Neuron (in vitro differentiated cells): Measurements from ENCODE around the gene KCTD20.

Experiments
- H2AFZ ChIP-seq: one replicate; pipeline ENCODE4 v1.6.1; 2013; ENCODE audit warnings: low read depth, mild to moderate bottlenecking, inconsistent platforms, low read length, moderate library complexity
- H3K27me3 ChIP-seq: one replicate; pipeline ENCODE4 v1.6.1; 2013; ENCODE audit warnings: low read length; ENCODE audit not compliant: insufficient read depth
- H3K36me3 ChIP-seq: one replicate; pipeline ENCODE4 v1.6.1; 2013; ENCODE audit warnings: low read length; ENCODE audit not compliant: insufficient read depth
- H3K4me1 ChIP-seq: one replicate; pipeline ENCODE4 v1.6.1; 2013; ENCODE audit warnings: low read length; ENCODE audit not compliant: insufficient read depth
- H3K4me3 ChIP-seq: 2 replicates; pipeline ENCODE4 v1.5.1; 2013; ENCODE audit warnings: mild to moderate bottlenecking, low read length, moderate library complexity
- H3K9me3 ChIP-seq: one replicate; pipeline ENCODE4 v1.6.1; 2013; ENCODE audit warnings: low read length

The KCTD20 gene

DNA sequence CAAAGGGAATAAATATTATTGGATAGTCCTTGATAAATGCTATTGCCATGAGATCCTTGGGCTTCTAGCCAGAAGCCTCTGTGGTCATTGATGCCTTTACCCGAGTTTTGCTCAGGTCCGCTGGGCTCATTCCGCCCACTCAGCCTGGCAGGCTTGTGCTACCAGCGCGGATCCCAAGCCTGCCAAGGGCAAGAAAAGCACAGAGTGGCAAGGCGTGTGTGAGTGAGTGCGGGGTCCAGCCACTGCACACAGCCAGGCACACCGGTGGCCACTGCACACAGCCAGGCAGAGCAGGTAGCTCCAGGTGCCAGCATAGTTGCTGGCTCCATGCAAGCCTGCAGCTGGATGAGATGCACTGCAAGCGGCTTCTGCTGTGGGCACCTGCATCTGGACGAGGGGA is 65.7 kb downstream of the KCTD20 start:
- Histone ChIP-seq H3K4me3 (no peak overlapping the region), H2AFZ (no peak overlapping the region), H3K9me3 (peaks cover 19% of the 10 kb centered on the region), H3K4me1 (no peaks in the 10 kb centered on the region), H3K36me3 (peaks cover 36% of the 10 kb centered on the region), H3K27me3 (no peaks in the 10 kb centered on the region)

DNA sequence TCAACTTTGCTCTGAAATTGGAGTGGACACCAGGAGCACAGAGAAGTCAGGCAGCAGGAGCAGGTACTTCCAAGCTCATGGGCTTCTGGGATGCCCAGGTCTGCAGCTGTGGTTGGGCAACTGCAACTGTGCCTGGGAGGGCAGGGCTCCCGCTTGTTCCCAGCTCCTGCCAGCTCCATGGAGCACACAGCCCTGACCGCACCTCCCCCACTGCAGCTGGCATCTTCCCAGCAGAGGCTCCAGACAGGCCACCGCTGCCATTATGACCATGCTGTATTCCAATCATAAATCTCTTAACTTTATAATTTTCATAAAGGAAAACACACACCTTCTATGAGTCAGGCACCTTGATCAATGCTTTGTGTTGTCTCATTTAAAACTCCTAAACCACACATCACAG is 67.6 kb downstream of the KCTD20 start:
- Histone ChIP-seq H3K4me1 (no peaks in the 10 kb centered on the region), H3K9me3 (peaks cover 19% of the 10 kb centered on the region), H3K27me3 (no peaks in the 10 kb centered on the region), H3K36me3 (peaks cover 48% of the 10 kb centered on the region), H3K4me3 (no peak overlapping the region), H2AFZ (no peak overlapping the region)

- Histone ChIP-seq H3K4me1 (no peaks in the 10 kb centered on the region), H3K9me3 (peaks cover 12% of the 10 kb centered on the region), H3K4me3 (no peak overlapping the region), H3K36me3 (peaks cover 62% of the 10 kb centered on the region), H2AFZ (no peak overlapping the region), H3K27me3 (no peaks in the 10 kb centered on the region)
Observed at GRCh38 chr6:36514554-36515456, 72.0 kb downstream of the KCTD20 start.

DNA sequence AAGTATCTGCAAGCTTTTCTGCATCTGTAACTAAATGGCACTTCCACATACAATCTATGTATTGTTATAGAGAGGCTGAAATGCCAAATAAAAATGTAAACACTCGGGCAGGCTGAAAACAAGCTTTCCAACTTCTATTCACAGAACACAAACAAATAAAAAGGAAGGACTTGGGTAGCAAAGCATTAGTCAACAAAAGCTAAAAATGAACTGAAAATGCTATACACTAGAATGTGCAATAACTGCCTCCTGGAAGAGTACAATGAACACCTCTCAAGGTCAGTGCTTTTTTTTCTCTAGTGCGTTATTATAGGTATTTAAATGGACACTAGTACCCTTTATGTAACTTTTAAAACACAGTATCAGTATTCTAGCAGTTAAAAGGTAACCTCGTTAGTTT is 73.0 kb downstream of the KCTD20 start:
- no peaks in the 10 kb centered on the region for H3K27me3 ChIP-seq
- H3K36me3 ChIP-seq: peaks cover 59% of the 10 kb centered on the region
- no peak overlapping the region for H2AFZ ChIP-seq
- no peaks in the 10 kb centered on the region for H3K4me1 ChIP-seq
- peaks cover 3% of the 10 kb centered on the region for H3K9me3 ChIP-seq
- H3K4me3 ChIP-seq: no peak overlapping the region

GRCh38 chr6:36516559-36516958 is 73.8 kb downstream of the KCTD20 start:
- H3K4me1 ChIP-seq: no peaks in the 10 kb centered on the region
- H2AFZ ChIP-seq: no peak overlapping the region
- no peak overlapping the region for H3K4me3 ChIP-seq
- H3K27me3 ChIP-seq: no peaks in the 10 kb centered on the region
- peaks cover 61% of the 10 kb centered on the region for H3K36me3 ChIP-seq
- peaks cover under 1% of the 10 kb centered on the region for H3K9me3 ChIP-seq

DNA sequence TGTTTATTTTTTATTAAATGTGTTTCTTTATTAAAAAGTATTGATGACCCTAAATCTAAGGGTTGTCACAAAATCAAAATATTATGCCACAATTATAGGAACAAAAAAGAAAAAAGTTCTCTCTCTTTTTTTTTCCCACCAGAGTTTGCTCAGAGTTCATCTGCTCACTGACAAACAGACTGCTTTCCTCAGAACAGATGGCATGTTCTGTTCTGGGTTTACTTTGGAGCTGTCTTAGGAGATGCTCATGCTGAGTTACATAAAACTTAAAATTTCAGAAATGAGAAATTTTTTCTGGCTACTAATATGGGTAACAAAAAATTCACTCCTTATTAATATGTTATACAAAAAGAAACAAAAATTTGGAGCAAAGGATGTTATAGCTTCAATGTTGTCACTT is 74.2 kb downstream of the KCTD20 start:
- H2AFZ ChIP-seq: no peak overlapping the region
- H3K36me3 ChIP-seq: peaks cover 64% of the 10 kb centered on the region
- H3K9me3 ChIP-seq: no peaks in the 10 kb centered on the region
- no peak overlapping the region for H3K4me3 ChIP-seq
- no peaks in the 10 kb centered on the region for H3K4me1 ChIP-seq
- H3K27me3 ChIP-seq: no peaks in the 10 kb centered on the region

DNA sequence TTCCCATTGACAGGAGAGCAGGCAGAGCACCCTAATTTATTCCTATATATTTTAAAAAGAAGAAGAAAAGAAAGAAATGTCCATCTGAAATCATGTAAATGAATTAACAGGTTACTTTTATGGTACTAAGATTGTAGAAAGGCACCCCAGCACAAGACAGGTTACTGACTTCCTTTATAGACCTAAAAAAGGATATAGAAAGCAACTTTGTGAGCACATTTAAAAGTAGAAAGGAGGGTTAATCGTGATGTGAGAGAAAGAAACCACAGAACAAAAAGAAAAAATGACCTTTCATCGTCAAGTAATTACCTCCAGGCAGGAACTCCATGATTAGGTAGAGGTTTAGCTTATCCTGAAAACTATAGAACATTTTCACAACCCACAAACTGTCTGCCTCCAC is 74.6 kb downstream of the KCTD20 start:
- Histone ChIP-seq H3K27me3 (no peaks in the 10 kb centered on the region), H3K4me3 (no peak overlapping the region), H3K4me1 (no peaks in the 10 kb centered on the region), H2AFZ (no peak overlapping the region), H3K9me3 (no peaks in the 10 kb centered on the region), H3K36me3 (peaks cover 64% of the 10 kb centered on the region)

GRCh38 chr6:36519352-36519751 is 76.6 kb downstream of the KCTD20 start:
- Histone ChIP-seq H3K4me3 (no peak overlapping the region), H3K36me3 (peaks cover 70% of the 10 kb centered on the region), H3K4me1 (no peaks in the 10 kb centered on the region), H2AFZ (no peak overlapping the region), H3K9me3 (no peaks in the 10 kb centered on the region), H3K27me3 (no peaks in the 10 kb centered on the region)

GRCh38 chr6:36523451-36523850 is 80.7 kb downstream of the KCTD20 start:
- Histone ChIP-seq H3K36me3 (peaks cover 62% of the 10 kb centered on the region), H3K9me3 (no peaks in the 10 kb centered on the region), H3K4me3 (no peak overlapping the region), H2AFZ (no peak overlapping the region), H3K27me3 (no peaks in the 10 kb centered on the region), H3K4me1 (no peaks in the 10 kb centered on the region)

GRCh38 chr6:36523936-36524499 is 81.2 kb downstream of the KCTD20 start:
- peaks cover 61% of the 10 kb centered on the region for H3K36me3 ChIP-seq
- no peak overlapping the region for H3K4me3 ChIP-seq
- H3K27me3 ChIP-seq: no peaks in the 10 kb centered on the region
- H3K4me1 ChIP-seq: no peaks in the 10 kb centered on the region
- H2AFZ ChIP-seq: no peak overlapping the region
- no peaks in the 10 kb centered on the region for H3K9me3 ChIP-seq

DNA sequence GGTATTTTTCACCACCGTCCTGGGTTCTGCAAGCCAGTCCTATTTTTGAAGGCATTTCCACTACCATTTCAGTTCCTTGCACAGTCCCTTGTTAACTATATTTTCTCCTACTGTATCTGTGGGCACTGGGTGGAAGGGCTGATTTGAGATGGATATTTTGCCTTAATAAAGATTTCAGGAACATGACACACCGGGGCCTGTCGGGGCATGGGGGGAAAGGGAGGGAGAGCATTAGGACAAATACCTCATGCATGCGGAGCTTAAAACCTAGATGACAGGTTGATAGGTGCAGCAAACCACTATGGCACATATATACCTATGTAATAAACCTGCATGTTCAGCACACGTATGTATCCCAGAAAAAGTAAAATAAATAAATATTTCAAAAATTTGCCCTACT is 82.1 kb downstream of the KCTD20 start:
- no peaks in the 10 kb centered on the region for H3K27me3 ChIP-seq
- H2AFZ ChIP-seq: no peak overlapping the region
- no peak overlapping the region for H3K4me3 ChIP-seq
- H3K36me3 ChIP-seq: peaks cover 55% of the 10 kb centered on the region
- H3K4me1 ChIP-seq: no peaks in the 10 kb centered on the region
- H3K9me3 ChIP-seq: no peaks in the 10 kb centered on the region

DNA sequence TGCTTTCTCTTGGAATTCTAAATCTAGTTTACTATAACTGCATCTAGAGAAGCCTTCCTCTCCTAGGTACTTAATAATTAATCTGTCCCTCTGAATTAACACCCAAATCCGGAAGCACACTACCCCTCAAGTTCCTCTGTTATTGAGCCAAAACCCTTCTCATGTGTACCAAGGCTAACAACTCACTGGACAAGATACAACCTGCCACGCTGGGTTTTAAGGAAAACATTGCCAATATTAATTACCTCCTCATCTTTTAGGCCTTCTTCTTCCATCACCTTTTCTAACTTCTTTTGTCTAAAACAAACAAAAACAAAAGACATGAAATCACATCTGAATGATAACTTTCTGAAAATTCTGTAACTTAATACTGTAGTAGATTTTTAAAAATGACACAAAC is 82.5 kb downstream of the KCTD20 start:
- Histone ChIP-seq H2AFZ (no peak overlapping the region), H3K27me3 (no peaks in the 10 kb centered on the region), H3K4me3 (no peak overlapping the region), H3K36me3 (peaks cover 52% of the 10 kb centered on the region), H3K9me3 (no peaks in the 10 kb centered on the region), H3K4me1 (no peaks in the 10 kb centered on the region)

DNA sequence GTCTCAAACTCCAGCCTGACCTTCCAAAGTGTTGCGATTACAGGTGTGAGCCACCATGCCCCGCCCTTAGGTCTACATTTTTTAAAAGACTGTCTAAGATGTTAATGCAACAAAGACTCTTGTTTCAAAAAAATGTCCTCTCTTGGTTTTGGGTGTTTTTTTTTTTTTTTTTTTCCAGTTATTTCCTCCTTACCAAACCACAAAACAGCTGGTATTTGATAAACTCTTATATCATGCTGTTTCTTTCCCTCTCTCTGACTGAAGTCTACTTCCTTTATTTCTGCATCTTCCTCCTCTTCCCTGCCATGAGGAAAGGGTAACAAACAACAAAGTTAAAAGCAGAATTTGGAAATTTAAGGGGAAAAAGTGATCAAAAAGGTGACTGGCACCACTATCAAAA is 83.3 kb downstream of the KCTD20 start:
- Histone ChIP-seq H2AFZ (no peak overlapping the region), H3K4me1 (no peaks in the 10 kb centered on the region), H3K27me3 (no peaks in the 10 kb centered on the region), H3K9me3 (no peaks in the 10 kb centered on the region), H3K4me3 (no peak overlapping the region), H3K36me3 (peaks cover 49% of the 10 kb centered on the region)
